ENCODE measurements around the gene CTTNBP2NL.

The CTTNBP2NL gene

DNA sequence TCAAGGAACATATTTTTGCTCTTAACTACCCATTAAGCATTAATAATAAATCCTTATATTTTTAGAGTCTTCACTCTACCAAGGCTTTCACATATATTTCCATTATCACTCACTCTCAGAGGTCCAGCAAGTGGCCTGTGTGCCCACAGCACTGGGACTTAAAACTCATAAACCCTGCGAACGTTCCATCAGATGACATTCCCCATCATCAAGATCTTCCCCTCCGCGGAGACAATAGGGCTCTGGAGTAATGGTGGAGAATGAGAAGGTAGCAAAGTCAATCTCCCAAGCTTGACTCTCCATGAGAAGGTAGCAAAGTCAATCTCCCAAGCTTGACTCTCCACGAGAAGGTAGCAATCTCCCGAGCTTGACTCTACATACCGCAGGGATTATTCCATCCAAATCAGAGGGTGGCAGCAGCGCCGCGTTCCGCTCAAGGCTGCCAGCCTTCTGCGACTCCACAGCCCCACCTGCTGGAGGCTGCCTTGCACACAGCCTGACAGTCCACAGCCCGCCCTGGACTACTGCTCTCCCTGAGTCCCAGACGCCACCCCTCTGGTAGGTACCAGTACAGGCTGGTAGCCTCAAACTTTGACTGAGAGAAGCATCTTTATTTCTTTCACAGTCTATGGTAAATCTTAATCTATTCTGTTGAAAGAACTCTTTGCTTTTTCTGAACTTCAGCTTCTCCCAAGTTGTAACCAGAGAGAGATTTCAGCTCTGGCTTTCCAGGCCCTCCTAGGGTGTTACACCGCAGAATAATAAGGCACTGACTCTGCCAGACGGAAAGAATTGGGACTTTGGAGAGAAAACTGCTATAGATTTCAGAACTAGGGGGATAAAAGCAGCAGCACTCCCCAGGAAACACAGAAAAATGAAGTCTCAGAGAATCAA lies 26.4 kb upstream of the CTTNBP2NL start:
- Histone ChIP-seq H3K4me3 (ENCODE audit: low read length) (no peak overlapping the region), H3K27ac (ENCODE audit: low read length) (no peak overlapping the region), H3K4me1 (ENCODE audit: control insufficient read depth, low read depth, low read length) (no peaks in the 10 kb centered on the region), H3K36me3 (ENCODE audit: control insufficient read depth, low read depth, low read length) (no peaks in the 10 kb centered on the region), H3K9me3 (ENCODE audit: control insufficient read depth, low read depth, low read length) (no peaks in the 10 kb centered on the region), H3K9ac (ENCODE audit: low read length) (no peak overlapping the region), H3K27me3 (ENCODE audit: control insufficient read depth, insufficient read depth, low read length) (peaks cover 9% of the 10 kb centered on the region)

DNA sequence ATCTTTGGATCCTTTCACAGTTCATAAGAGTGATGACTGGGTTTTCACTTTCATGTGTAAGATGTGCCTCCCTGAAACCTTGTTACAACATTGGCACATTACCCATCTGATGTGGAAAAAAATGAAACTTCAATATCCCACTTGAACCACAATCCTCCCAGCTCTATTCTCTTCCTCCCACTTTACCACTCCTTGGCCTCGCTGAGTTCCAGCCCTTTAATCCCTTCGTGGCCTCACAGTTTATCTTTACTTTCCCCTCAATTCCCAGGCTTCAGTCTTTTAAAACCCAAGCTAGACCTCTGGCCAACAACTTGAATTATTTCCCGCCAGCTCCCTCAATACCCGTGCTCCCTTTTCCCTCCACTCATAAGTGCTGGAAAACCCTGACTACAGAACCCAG lies 25.0 kb upstream of the CTTNBP2NL start:
- H3K4me3 ChIP-seq (ENCODE audit: low read length): no peak overlapping the region
- peaks cover 9% of the 10 kb centered on the region for H3K27me3 ChIP-seq (ENCODE audit: control insufficient read depth, insufficient read depth, low read length)
- no peak overlapping the region for H3K27ac ChIP-seq (ENCODE audit: low read length)
- H3K9ac ChIP-seq (ENCODE audit: low read length): no peak overlapping the region
- H3K9me3 ChIP-seq (ENCODE audit: control insufficient read depth, low read depth, low read length): no peaks in the 10 kb centered on the region
- no peaks in the 10 kb centered on the region for H3K4me1 ChIP-seq (ENCODE audit: control insufficient read depth, low read depth, low read length)
- no peaks in the 10 kb centered on the region for H3K36me3 ChIP-seq (ENCODE audit: control insufficient read depth, low read depth, low read length)

DNA sequence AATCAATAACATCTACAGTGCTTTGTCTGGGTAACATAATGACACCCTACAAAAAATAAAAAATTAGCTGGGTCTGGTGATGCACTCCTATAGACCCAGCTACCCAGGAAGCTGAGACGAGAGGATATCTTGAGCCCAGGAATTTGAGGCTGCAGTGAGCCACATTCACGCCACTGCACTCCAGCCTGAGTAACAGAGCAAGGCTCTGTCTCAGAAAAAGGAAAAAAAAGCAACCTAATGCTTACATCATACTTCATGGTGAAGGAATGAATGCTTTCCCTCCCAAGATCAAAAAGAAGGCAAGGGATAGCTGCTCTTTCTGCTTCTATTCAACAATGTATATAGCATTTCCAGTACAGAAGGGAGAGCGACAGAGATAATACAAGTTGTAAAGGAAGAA lies 24.2 kb upstream of the CTTNBP2NL start:
- no peak overlapping the region for H3K4me3 ChIP-seq (ENCODE audit: low read length)
- no peaks in the 10 kb centered on the region for H3K9me3 ChIP-seq (ENCODE audit: control insufficient read depth, low read depth, low read length)
- H3K9ac ChIP-seq (ENCODE audit: low read length): no peak overlapping the region
- H3K36me3 ChIP-seq (ENCODE audit: control insufficient read depth, low read depth, low read length): no peaks in the 10 kb centered on the region
- H3K27me3 ChIP-seq (ENCODE audit: control insufficient read depth, insufficient read depth, low read length): peaks cover 9% of the 10 kb centered on the region
- H3K4me1 ChIP-seq (ENCODE audit: control insufficient read depth, low read depth, low read length): no peaks in the 10 kb centered on the region
- no peak overlapping the region for H3K27ac ChIP-seq (ENCODE audit: low read length)

DNA sequence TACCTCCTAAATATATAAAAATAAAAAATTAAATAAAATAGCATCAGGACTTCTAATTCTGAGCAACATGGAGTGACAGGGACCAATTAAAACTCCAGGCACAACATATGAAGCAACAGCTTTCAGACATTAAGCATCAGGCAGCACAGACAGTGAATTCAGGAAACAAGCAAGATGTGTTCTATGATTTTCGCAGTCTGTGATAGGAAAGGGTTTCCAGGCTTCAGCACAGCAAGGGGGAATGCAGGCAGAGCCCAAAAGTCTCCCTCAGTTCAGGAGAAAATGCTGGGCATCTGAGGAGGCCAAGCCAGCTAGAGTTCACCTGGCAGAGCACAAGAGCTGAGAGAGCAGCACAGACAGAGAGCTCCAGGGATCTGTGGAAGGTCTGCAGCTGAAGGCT lies 22.2 kb upstream of the CTTNBP2NL start:
- no peak overlapping the region for H3K27ac ChIP-seq (ENCODE audit: low read length)
- peaks cover 8% of the 10 kb centered on the region for H3K27me3 ChIP-seq (ENCODE audit: control insufficient read depth, insufficient read depth, low read length)
- H3K9ac ChIP-seq (ENCODE audit: low read length): no peak overlapping the region
- no peaks in the 10 kb centered on the region for H3K9me3 ChIP-seq (ENCODE audit: control insufficient read depth, low read depth, low read length)
- H3K4me3 ChIP-seq (ENCODE audit: low read length): no peak overlapping the region
- H3K4me1 ChIP-seq (ENCODE audit: control insufficient read depth, low read depth, low read length): no peaks in the 10 kb centered on the region
- H3K36me3 ChIP-seq (ENCODE audit: control insufficient read depth, low read depth, low read length): no peaks in the 10 kb centered on the region

DNA sequence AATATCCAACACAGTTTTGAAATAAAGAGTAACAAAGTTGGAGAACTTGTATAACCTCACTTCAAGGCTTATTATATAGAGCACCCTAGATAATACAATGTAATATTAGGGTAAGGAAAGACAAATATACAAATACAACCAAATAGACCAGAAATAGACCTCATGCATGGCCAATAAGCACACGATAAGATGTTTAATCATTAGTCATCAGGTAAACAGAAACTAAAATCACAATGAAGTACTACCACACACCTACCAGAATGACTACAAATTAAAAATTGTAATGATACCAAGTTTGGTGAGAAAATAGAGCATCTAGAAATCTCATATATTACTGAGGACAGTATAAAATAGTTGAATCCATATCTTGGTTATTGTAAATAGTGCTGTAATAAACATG lies 20.3 kb upstream of the CTTNBP2NL start:
- Histone ChIP-seq H3K9ac (ENCODE audit: low read length) (no peak overlapping the region), H3K4me1 (ENCODE audit: control insufficient read depth, low read depth, low read length) (no peaks in the 10 kb centered on the region), H3K36me3 (ENCODE audit: control insufficient read depth, low read depth, low read length) (no peaks in the 10 kb centered on the region)

DNA sequence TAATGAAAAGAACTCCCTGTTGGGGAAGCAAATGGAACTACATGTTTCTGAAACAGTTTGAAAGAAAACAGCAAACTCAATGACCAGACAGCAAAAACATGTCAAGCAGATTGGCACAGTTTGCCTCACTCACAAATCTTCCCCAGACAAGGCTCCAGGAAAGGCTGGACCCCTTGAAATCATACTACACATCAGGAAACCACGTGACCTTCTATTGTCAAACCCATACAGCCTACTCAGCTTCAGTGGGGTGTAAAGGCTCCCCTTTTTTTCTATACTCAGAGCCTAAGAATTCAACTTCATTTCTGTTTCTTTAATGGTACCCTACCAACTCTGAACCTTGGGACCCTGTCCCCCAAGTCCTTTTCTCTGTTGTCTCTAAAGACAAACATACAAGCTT lies 15.7 kb upstream of the CTTNBP2NL start:
- no peaks in the 10 kb centered on the region for H3K4me1 ChIP-seq (ENCODE audit: control insufficient read depth, low read depth, low read length)

More for the DNA sequence above, 20.3 kb upstream of the CTTNBP2NL start:
- Histone ChIP-seq H3K27ac (ENCODE audit: low read length) (no peak overlapping the region), H3K27me3 (ENCODE audit: control insufficient read depth, insufficient read depth, low read length) (no peaks in the 10 kb centered on the region), H3K9me3 (ENCODE audit: control insufficient read depth, low read depth, low read length) (no peaks in the 10 kb centered on the region), H3K4me3 (ENCODE audit: low read length) (no peak overlapping the region)

DNA sequence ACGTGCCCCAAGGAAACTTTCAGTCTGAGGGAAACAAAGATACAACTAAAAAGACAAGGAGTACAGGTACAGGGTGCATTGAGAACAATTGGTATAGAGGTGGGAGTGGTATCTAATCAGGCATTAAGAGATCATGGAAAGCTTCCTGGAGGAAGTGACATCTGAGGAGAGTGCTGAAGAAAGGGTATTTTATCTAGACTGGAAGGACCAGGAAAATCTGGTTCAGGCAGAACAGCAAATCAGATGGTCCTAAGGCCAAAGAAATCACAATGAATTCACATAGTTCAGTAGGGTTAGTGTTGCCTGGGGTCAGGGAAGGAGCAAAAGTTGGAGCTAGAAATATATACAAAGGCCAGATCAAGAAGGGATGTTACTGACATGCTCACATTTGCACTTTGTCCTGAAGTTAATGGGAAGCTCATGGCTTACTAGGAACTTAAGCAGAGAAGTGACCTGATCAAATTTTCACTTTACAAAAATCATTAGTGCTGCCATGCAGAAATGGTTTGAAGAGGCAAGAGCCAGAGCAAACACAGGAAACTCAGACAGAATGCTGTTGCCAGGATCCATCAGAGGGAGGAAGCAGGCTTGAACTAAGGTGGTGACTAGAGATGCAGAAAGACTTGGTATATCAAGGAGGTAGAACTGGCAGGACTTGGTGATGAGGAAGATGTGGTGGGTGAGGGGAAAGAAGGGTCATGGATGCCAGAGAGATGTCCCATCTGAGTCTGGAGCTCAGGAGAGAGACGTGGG lies 14.5 kb upstream of the CTTNBP2NL start:
- Histone ChIP-seq H3K36me3 (ENCODE audit: control insufficient read depth, low read depth, low read length) (no peaks in the 10 kb centered on the region), H3K9me3 (ENCODE audit: control insufficient read depth, low read depth, low read length) (no peaks in the 10 kb centered on the region)

More for the DNA sequence above, 15.7 kb upstream of the CTTNBP2NL start:
- Histone ChIP-seq H3K4me3 (ENCODE audit: low read length) (no peak overlapping the region), H3K27ac (ENCODE audit: low read length) (no peak overlapping the region), H3K9me3 (ENCODE audit: control insufficient read depth, low read depth, low read length) (no peaks in the 10 kb centered on the region), H3K36me3 (ENCODE audit: control insufficient read depth, low read depth, low read length) (no peaks in the 10 kb centered on the region), H3K9ac (ENCODE audit: low read length) (no peak overlapping the region), H3K27me3 (ENCODE audit: control insufficient read depth, insufficient read depth, low read length) (no peaks in the 10 kb centered on the region)

DNA sequence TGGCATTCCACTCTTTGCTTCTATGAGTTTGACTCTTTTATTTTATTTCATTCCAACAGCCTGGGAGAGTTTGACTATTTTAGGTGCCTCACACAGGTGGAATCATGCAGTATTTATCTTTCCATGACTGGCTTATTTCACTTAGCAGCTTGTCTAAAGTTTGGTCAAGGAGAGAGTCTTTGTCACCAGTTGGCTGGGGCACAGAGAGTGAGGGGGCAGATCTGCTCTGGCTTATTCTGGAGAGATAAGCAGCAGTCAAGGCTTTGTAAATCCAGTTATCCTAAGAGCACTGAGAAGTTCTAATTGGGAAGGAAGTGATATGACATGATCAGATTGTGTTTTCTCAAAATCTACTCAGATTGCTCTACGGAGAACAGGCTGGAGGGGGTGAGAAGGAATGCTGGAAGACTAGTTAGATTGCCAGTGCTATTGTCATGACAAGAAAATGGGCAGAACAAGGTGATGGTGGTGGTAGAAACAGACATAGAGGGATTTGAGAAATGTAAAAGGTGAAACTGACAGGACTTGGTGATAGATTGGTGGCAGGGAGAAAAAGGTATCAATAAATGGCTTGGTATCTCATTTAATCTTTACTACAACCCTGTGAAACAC lies 12.1 kb upstream of the CTTNBP2NL start:
- peaks cover 4% of the 10 kb centered on the region for H3K4me1 ChIP-seq (ENCODE audit: control insufficient read depth, low read depth, low read length)
- H3K4me3 ChIP-seq (ENCODE audit: low read length): no peak overlapping the region
- no peak overlapping the region for H3K27ac ChIP-seq (ENCODE audit: low read length)
- H3K36me3 ChIP-seq (ENCODE audit: control insufficient read depth, low read depth, low read length): no peaks in the 10 kb centered on the region
- no peaks in the 10 kb centered on the region for H3K9me3 ChIP-seq (ENCODE audit: control insufficient read depth, low read depth, low read length)
- no peak overlapping the region for H3K9ac ChIP-seq (ENCODE audit: low read length)
- no peaks in the 10 kb centered on the region for H3K27me3 ChIP-seq (ENCODE audit: control insufficient read depth, insufficient read depth, low read length)

More for the DNA sequence above, 14.5 kb upstream of the CTTNBP2NL start:
- H3K4me3 ChIP-seq (ENCODE audit: low read length): no peak overlapping the region
- no peaks in the 10 kb centered on the region for H3K27me3 ChIP-seq (ENCODE audit: control insufficient read depth, insufficient read depth, low read length)
- H3K4me1 ChIP-seq (ENCODE audit: control insufficient read depth, low read depth, low read length): no peaks in the 10 kb centered on the region
- H3K9ac ChIP-seq (ENCODE audit: low read length): no peak overlapping the region
- H3K27ac ChIP-seq (ENCODE audit: low read length): no peak overlapping the region

DNA sequence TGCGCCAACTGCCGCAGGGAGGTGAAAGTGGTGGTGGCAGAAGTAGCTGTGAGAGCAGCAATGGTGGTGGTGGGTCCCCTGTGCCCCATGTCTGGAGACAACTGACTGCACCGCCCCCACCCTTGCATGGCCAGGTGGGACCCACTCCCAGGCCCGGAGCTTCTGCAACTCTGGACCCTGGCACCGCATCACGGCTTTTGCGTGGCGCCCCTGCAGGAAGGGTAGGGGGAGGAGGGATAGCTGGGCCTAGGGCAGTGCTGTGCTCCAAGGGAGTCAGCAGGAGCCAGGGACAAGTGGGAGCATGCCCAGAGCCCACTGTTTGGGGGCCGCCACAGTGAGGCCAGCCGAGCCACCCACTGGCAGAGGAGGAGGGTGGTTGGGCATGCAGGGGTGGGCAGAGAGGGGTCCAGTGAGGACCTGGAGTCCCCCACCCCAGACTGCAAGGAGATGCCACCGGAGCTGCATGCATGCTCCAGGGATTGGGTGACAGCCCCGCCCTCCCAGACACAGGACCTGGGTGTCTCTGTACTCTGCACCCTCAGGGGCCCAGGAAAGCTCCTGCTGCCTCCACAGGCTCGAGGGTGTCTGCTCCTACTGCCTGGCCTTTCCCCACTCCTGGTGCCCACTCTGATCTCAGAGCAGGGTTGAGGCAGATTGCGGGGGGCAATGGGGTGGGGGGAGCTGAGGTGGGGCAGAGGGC lies 9.8 kb upstream of the CTTNBP2NL start:
- H3K9me3 ChIP-seq (ENCODE audit: control insufficient read depth, low read depth, low read length): no peaks in the 10 kb centered on the region
- H3K4me3 ChIP-seq (ENCODE audit: low read length): no peak overlapping the region
- H3K27me3 ChIP-seq (ENCODE audit: control insufficient read depth, insufficient read depth, low read length): no peaks in the 10 kb centered on the region
- no peaks in the 10 kb centered on the region for H3K36me3 ChIP-seq (ENCODE audit: control insufficient read depth, low read depth, low read length)
- H3K4me1 ChIP-seq (ENCODE audit: control insufficient read depth, low read depth, low read length): peaks cover 6% of the 10 kb centered on the region
- H3K27ac ChIP-seq (ENCODE audit: low read length): no peak overlapping the region
- no peak overlapping the region for H3K9ac ChIP-seq (ENCODE audit: low read length)

DNA sequence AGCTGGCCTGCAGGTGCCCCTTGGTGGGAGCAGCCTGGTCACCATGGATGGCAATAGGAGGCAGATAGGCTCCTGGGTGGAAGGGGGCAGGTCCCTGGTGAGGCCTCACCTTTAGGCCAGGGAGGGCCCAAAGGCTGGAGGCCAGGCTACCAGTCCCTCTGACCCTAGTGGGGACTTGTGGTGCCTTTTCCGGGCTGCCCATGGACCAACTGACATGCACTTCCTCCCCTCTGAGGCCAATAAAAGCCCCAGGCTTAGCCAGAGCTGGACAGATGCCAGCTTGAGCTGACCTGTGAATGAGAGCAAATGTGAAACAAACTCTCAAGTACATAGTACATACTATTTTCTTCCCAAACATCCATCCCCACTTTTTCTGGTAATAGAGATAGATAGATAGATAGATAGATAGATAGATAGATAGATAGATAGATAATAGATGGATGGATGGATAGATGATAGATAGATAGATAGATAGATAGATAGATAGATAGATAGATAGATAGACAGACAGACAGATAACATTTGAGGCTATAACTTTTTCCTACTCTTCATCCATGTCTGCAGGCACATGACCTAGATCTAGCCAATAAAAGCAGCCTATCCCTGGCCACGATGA lies 9.2 kb upstream of the CTTNBP2NL start:
- Histone ChIP-seq H3K4me3 (ENCODE audit: low read length) (no peak overlapping the region), H3K36me3 (ENCODE audit: control insufficient read depth, low read depth, low read length) (no peaks in the 10 kb centered on the region), H3K9me3 (ENCODE audit: control insufficient read depth, low read depth, low read length) (no peaks in the 10 kb centered on the region), H3K27me3 (ENCODE audit: control insufficient read depth, insufficient read depth, low read length) (no peaks in the 10 kb centered on the region), H3K4me1 (ENCODE audit: control insufficient read depth, low read depth, low read length) (peaks cover 9% of the 10 kb centered on the region), H3K27ac (ENCODE audit: low read length) (no peak overlapping the region), H3K9ac (ENCODE audit: low read length) (no peak overlapping the region)

DNA sequence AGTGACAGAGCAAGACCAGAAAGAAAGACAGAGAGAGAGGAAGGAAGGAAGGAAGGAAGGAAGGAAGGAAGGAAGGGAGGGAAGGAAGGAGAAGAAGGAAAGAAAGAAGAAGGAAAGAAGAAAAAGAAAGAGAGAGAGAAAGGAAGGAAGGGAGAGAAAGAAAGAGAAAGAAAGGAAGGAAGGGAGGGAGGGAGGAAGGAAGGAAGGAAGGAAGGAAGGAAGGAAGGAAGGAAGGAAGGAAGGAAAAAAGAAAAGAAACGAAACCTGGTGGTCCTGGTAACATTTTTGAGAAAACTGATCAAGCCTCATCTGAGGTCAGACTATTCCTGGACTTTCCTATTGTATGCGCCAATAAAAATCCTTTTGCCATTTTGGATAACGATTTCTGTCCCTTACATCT lies 8.2 kb upstream of the CTTNBP2NL start:
- H3K9me3 ChIP-seq (ENCODE audit: control insufficient read depth, low read depth, low read length): no peaks in the 10 kb centered on the region
- no peaks in the 10 kb centered on the region for H3K27me3 ChIP-seq (ENCODE audit: control insufficient read depth, insufficient read depth, low read length)
- peaks cover 9% of the 10 kb centered on the region for H3K4me1 ChIP-seq (ENCODE audit: control insufficient read depth, low read depth, low read length)
- H3K9ac ChIP-seq (ENCODE audit: low read length): no peak overlapping the region
- H3K36me3 ChIP-seq (ENCODE audit: control insufficient read depth, low read depth, low read length): no peaks in the 10 kb centered on the region
- no peak overlapping the region for H3K4me3 ChIP-seq (ENCODE audit: low read length)
- H3K27ac ChIP-seq (ENCODE audit: low read length): no peak overlapping the region
